ENCODE results near the gene PRTN3. TPM values are rescaled to one million over a fixed set of nuclear protein-coding genes. Genes with fewer than 3 reads are reported as not detected.

Gene PRTN3
- total RNA-seq, 4 donors from 2014 or later = not detected

DNA sequence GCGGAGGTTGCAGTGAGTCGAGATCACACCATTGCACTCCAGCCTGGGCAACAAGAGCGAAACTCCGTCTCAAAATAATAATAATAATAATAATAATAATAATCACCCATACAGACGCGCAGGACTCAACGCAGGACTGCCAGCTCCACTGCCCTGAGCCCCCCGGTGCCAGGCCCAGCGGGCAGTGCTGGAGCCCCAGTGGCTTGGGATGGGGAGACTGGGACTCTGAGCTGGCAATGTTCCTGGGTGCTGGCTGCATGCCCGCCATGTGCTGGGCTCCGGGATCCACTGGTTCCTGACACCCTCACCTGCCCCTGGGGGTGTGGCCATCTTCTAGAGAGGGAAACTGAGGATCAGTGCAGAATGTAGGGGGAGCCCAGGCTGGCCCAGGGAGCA lies 13.5 kb upstream of the PRTN3 start:
- H3K9me3 ChIP-seq = no peaks in the 10 kb centered on the region
- H3K4me1 ChIP-seq = peaks cover 0 to 3% (median 1%) of the 10 kb centered on the region in 4 donors
- H3K36me3 ChIP-seq = no peaks in the 10 kb centered on the region
- no peak overlapping the region for H3K27ac ChIP-seq
- peaks cover 4 to 70% of the 10 kb centered on the region in 2 donors for H3K27me3 ChIP-seq
- no peak overlapping the region for H3K4me3 ChIP-seq
- TF ChIP-seq POLR2A (IDR thresholded peaks at IDR 0.05) (no peak), EP300 (IDR thresholded peaks at IDR 0.05) (no peak)
- TF ChIP-seq, protein P1, sequence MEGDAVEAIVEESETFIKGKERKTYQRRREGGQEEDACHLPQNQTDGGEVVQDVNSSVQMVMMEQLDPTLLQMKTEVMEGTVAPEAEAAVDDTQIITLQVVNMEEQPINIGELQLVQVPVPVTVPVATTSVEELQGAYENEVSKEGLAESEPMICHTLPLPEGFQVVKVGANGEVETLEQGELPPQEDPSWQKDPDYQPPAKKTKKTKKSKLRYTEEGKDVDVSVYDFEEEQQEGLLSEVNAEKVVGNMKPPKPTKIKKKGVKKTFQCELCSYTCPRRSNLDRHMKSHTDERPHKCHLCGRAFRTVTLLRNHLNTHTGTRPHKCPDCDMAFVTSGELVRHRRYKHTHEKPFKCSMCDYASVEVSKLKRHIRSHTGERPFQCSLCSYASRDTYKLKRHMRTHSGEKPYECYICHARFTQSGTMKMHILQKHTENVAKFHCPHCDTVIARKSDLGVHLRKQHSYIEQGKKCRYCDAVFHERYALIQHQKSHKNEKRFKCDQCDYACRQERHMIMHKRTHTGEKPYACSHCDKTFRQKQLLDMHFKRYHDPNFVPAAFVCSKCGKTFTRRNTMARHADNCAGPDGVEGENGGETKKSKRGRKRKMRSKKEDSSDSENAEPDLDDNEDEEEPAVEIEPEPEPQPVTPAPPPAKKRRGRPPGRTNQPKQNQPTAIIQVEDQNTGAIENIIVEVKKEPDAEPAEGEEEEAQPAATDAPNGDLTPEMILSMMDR (IDR thresholded peaks at IDR 0.05) = no peak
- 87% methylated on average over 6 to 11 of the region's 11 CpGs for WGBS, 2 donors
- DNase-seq (ENCODE audit: low spot score in 2 of 2) = no peak

DNA sequence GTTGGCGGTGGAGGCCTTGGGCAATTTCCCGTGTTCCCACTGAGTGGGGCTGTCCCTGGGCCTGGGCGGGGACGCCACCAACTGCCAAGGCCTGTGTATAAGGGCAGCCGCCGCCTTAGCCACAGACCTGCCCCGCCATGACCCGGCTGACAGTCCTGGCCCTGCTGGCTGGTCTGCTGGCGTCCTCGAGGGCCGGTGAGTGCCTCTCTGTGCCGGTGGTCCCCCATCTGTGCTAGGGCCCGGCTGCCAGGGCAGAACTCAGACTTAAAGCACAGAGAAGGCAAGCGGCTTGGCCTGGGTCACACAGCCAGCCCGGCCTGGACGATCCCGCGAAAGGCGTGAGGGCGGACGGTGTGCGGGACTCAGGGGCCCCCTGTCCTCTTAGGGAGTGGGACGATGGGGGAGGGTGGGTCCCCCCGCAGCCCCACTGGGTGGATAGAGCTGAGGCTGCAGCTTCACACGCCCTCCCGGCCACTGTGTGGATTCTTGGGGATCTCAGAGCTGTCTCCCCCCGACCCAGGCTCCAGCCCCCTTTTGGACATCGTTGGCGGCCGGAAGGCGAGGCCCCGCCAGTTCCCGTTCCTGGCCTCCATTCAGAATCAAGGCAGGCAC lies 13.0 kb upstream of the PRTN3 start, which contains the start of gene AZU1:
AZU1 (plus strand) TSS at position 128 of the 612 bp plus-strand sequence; CDS start at position 138, 10 bp downstream.
- 67 to 70% methylated on average over 25 to 31 of the region's 33 CpGs for WGBS, 2 donors
- DNase-seq (ENCODE audit: low spot score in 2 of 2) = no peak
- peaks cover 0 to 67% of the 10 kb centered on the region in 2 donors for H3K27me3 ChIP-seq

DNA sequence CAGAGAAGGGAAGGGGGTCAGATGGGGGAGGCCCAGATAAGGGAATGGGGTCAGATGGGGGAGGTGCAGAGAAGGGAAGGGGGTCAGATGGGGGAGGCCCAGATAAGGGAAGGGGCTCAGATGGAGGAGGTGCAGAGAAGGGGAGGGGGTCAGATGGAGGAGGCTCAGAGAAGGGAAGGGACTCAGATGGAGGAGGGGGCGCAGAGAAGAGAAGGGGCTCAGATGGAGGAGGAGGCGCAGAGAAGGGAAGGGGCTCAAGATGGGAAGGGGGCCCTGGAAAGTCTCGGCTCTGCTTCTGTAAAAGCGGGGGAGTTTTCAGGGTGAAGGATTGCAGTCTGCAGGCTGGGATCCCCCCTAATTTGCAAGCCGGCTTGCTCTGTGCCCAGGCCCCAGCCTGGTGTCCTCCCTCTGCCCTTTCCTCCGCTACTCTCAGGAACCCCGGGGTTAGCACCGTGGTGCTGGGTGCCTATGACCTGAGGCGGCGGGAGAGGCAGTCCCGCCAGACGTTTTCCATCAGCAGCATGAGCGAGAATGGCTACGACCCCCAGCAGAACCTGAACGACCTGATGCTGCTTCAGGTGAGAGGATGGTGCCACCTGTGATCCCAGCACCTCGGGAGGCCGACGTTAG lies 11.6 kb upstream of the PRTN3 start:
- Histone ChIP-seq H3K36me3 (no peaks in the 10 kb centered on the region), H3K27ac (no peak overlapping the region), H3K9me3 (no peaks in the 10 kb centered on the region), H3K4me3 (no peak overlapping the region), H3K4me1 (no peaks in the 10 kb centered on the region), H3K27me3 (peaks cover 0 to 62% of the 10 kb centered on the region in 2 donors)
- no peak for DNase-seq (ENCODE audit: low spot score in 2 of 2)
- TF ChIP-seq, protein P1 (IDR thresholded peaks at IDR 0.05) = no peak
- TF ChIP-seq EP300 (IDR thresholded peaks at IDR 0.05) = no peak
- TF ChIP-seq POLR2A (IDR thresholded peaks at IDR 0.05) = no peak
- WGBS, 2 donors = 70 to 77% methylated on average over 17 to 18 of the region's 18 CpGs

More for the DNA sequence above, 13.0 kb upstream of the PRTN3 start, which contains the start of gene AZU1:
- H3K36me3 ChIP-seq = no peaks in the 10 kb centered on the region
- TF ChIP-seq, protein P1 (IDR thresholded peaks at IDR 0.05) = no peak
- TF ChIP-seq EP300 (IDR thresholded peaks at IDR 0.05) = no peak
- no peak for TF ChIP-seq POLR2A (IDR thresholded peaks at IDR 0.05)
- no peaks in the 10 kb centered on the region for H3K4me1 ChIP-seq
- H3K9me3 ChIP-seq = no peaks in the 10 kb centered on the region
- no peak within 1 kb of the TSS for H3K27ac ChIP-seq
- H3K4me3 ChIP-seq = no peak within 1 kb of the TSS

DNA sequence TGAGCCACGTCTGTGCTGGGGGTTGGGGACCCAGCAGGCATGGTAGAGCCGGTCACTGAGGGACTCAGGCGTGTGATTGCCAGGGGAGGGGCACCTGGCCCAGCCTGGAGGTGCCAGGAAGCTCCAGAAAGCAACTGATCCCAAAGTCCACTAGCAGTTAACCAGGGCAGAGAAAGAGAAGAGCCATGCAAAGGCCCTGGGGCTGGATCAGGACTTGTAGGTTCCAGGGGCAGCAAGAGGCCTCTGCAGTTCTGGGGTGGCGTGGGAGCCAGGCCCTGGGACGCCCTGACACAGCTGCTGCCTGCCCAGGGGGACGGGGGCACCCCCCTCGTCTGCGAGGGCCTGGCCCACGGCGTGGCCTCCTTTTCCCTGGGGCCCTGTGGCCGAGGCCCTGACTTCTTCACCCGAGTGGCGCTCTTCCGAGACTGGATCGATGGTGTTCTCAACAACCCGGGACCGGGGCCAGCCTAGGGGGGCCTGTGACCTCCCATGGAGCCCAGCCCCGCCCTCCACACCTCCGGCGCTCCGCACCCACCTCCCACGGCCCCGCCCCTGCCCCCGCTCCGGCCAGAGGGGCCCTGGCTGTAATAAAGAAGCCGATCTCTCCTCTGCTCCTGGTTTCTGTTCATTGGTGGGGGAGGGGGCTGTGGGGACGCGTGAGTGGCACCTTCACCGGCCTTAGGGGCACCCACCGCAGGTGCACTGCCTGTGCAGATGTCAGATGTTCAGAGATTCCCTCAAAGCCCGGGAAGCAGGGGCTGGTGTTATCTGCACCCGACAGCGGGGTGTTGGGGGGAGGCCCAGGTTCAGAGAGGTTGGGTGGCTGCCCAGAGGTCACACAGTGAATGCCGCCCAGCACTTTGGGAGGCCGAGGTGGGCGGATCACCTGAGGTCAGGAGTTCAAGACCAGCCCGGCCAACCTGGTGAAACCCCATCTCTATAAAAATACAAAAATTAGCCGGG lies 9.1 kb upstream of the PRTN3 start:
- no peaks in the 10 kb centered on the region for H3K9me3 ChIP-seq
- 58 to 60% methylated on average over 25 to 26 of the region's 38 CpGs for WGBS, 2 donors

More for the DNA sequence above, 9.1 kb upstream of the PRTN3 start:
- Histone ChIP-seq H3K4me1 (no peaks in the 10 kb centered on the region), H3K4me3 (no peak overlapping the region), H3K27me3 (peaks cover 0 to 74% of the 10 kb centered on the region in 2 donors), H3K36me3 (no peaks in the 10 kb centered on the region), H3K27ac (no peak overlapping the region)
- no peak for DNase-seq (ENCODE audit: low spot score in 2 of 2)
- TF ChIP-seq, protein P1 (IDR thresholded peaks at IDR 0.05) = no peak
- no peak for TF ChIP-seq EP300 (IDR thresholded peaks at IDR 0.05)
- TF ChIP-seq POLR2A (IDR thresholded peaks at IDR 0.05) = no peak

Measured in tibial nerve (tissue), 4 donors.